H4 (cell line): Measurements from ENCODE around the gene PFKP. TPM values are rescaled to one million over a fixed set of nuclear protein-coding genes. Genes with fewer than 3 reads are reported as not detected.

Experiments
- total RNA-seq: library from RNA; depleted of rRNA; stranded (reverse); fragments of >200 nt; shearing (Covaris generic); gene quantifications from 2 replicates; pipeline ENCODE4 v1.2.3, GENCODE V29; 2014; rRNA removed

The PFKP gene
- total RNA-seq, 1 experiment from 2014 or later: 98.8 TPM

Other genes starting within 250 kb of the PFKP start
- 47.5 and 58.9 TPM in 2 replicates for gene PITRM1, start 105.2 kb downstream of the PFKP start, total RNA-seq